A172 (cell line): ENCODE measurements around the gene PDIA6. TPM values are rescaled to one million over a fixed set of nuclear protein-coding genes. Genes with fewer than 3 reads are reported as not detected.
"Not testable (repeated sequence)": the region's sequence is repeated elsewhere in the genome, so short reads cannot be mapped to it uniquely, and the experiment has no call there.

ENCODE experiments used
- DNase-seq: peaks from one replicate; pipeline ENCODE4 v3.0.0-alpha.2; 2015; ENCODE audit warnings: low spot score
- total RNA-seq: library from RNA; depleted of rRNA; stranded (reverse); fragments of >200 nt; shearing (Covaris generic); gene quantifications from 2 replicates; pipeline ENCODE4 v1.2.3, GENCODE V29; 2014

PDIA6 gene
- total RNA-seq, 1 experiment from 2014 or later = 492 TPM

DNA sequence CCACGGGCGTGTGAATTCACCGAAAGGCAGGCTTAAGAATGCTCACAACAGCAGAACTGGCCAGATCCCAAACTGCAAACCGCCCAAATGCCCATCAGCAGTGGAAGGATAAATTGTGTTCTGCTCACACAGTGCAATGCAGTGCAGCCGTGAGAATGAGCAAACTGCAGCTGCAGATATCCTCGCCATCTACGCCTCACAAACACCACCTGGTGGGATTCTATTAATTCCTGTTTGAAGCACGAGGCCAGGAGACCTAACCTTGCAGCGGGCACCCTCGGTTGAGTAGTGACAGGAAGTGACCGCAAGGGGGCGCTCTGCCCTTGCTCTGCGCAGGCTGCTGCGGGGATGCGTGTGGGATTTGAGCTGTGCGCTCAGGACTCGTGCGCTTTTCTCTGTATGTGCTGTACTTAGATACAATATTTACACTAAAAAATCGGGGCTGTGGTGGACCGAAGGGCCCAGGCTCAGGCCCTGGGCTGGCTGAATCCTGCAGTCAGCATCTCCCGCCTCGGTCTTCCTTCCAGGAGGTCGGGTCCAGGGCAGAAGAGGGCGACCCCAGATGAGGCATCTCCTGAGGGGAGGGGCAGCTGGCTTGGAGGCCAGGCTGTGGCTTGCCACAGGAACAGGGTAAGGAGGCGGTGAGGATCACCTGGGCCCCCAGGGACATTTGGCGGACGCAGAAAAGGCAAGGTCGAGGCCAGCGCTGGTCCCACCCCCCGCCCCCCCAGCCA lies 19.8 kb upstream of the PDIA6 start:
- peak; percentile 75 for DNase-seq

DNA sequence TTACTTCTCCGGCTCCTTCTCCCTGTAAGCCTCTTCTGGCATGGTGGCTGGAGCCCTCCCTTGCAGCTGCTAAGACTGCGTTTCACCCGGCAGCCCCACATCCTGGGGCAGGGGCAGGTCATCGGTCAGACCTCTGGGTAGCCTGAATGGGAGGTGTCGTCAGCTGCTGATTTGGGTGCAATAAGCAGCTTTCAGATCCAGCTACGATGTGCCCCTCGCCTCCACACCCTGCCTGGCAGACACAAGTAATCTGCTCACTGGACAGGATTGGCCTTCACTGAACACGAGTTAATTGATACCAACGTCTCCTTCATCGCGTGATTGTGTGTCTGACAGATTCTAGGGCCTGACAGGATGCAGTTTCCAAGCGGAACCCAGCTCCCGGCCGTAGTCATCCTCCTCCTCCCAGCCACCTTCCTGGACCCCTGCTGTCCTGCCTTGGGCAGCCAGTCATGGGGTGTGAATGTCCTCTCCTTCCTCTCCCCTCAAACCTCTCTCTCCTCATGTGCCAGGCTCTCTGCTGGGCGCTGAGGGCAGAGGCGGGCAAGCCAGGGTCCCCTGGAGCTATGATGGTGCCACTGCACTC lies 18.9 kb upstream of the PDIA6 start:
- no peak for DNase-seq

DNA sequence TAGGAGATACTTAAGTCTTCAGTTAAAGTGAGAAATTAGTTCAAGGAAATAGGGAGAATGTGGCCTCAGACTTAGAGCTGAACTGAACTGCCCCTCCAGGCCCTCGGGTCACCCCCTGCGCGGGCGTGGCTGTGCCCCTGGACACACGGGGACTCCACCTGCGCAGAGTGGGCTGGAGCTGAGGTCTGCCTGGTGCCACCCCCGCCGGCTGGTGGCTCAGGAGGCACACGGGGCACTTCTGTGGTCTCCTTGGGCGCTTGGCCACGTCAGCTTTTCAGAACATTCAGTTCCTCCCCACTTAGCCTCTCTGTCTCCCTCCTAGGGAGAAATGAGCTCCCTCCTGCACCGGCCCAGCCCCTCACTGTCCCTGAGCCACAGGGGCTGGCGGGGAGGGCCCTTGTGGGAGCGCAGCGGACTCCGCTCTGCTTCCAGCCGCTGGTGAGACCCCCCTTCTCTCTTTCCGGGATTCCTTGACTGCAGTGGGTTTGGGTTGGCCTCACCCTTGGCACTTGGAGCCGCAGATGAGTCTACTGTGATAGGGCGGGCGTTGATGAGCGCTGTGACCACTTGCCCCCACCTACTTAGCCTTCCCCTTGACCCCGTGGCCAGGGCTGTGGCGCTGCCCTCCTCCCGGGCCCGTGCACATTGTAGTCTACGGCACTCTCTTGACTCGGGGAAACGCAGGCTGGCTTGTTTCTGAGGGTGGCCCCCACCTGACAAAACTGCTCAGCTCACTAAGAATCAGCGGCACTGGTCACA lies 18.2 kb upstream of the PDIA6 start:
- DNase-seq = no peak

DNA sequence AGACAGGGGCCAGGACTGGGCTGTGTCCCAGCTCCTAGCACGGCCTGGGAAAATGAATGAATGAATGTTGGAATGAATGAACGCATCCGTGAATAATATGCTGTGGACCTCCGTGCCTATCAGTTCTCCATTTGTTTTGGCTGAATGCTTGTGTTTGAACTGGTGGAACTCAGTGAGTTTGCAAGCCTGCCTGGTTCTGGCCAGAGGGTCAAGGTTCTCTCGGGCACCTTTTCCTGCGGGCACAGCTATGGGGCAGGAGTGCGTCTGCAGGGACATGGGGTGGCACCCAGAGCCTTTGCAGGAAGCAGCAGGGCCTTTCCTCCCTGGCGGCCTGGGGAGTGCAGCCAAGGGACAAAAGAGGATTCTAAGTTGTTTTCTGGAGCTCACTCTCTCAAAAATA lies 17.6 kb upstream of the PDIA6 start:
- DNase-seq = no peak

DNA sequence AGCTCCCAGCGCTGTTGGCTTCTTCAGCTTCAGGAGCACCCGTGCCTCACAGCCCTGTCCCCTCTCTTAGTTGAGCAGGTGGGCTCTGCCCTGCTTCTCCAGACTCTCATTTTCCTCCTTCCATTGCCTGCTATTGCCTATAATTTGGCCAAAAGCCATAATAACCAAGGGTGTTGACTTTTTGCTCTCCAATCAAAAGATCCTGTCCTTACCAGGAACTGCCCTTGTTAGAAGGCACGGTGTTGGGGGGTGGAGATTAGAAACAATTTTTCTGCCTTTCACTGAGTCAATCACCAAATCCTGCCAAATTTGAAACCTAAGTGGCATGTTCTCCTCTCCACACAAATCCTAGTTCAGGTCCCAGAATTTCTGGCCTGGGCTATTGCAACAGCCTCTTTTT lies 16.7 kb upstream of the PDIA6 start:
- DNase-seq = no peak

DNA sequence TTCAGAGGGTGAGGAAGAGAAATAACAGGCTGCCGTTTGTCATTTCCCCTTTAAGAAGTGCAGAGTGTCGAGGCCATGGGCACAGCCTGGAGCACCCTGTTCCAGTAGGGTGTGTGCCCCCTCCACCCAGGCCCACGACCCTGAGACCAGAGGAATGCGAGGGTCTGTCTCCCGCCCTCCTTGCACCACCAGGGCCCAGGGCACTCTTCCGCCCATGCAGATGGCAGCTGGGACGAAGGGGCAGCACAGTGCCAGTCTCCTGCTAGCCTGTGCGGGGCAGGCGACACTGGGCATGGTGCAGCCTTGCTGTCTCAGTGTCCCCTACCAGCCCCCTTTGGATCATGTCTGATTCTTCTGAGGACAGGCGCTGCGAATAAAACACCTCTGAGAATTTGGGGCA lies 15.8 kb upstream of the PDIA6 start:
- no peak for DNase-seq

DNA sequence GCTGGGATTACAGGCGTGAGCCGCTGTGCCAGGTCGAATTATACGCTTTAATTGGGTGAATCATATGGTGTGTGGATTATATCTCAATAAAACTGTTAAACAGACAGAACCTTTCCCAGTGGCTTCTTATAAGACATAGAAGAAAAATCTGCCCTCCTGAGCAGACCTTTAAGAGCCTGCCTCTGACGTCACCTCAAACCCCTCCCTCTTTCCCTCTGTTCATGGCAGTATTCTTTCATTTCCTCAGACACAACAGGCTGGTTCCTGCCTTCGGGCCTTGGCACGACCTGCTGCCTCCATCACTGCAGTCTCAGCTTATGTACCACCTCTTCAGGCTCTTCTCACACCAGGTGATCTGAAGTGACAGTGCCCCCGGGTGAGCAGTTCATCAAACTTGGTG lies 14.0 kb upstream of the PDIA6 start:
- DNase-seq = no peak

DNA sequence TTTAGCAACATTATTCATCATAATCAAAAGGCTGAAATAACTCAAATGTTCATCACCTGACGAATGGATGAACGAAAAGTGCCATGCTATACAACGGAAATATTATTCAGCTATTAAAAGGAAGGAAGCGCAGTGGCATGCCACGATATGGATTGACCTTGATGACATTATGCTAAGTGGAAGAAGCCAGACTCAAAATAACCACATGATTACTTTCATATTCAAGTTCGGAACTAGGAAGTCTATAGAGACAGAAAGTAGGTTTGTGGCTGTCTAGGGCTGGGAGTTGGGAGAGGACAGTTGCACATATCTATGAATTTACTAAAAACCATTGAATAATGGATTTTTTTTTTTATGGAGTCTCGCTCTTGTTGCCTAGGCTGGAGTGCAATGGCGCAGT lies 13.4 kb upstream of the PDIA6 start:
- no peak for DNase-seq

DNA sequence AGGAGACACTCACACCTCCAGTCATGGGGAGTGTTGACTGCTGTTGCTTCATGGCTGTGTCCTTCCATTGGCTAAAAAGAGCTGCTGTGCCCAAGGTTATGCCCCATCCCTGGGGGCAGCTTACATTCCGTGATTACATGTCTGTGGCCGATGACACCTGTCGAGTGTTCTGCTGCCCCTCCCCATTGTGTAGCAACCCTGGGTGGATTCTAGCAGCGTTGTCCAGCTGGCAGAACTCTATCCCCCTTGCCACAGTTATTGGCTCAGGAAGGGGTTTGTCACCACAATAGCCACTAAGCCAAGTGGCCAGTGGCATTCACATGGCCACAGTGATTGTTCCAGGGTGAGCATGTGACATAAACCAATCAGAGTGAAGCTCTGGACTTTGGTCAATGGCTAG lies 11.6 kb upstream of the PDIA6 start:
- no peak for DNase-seq

DNA sequence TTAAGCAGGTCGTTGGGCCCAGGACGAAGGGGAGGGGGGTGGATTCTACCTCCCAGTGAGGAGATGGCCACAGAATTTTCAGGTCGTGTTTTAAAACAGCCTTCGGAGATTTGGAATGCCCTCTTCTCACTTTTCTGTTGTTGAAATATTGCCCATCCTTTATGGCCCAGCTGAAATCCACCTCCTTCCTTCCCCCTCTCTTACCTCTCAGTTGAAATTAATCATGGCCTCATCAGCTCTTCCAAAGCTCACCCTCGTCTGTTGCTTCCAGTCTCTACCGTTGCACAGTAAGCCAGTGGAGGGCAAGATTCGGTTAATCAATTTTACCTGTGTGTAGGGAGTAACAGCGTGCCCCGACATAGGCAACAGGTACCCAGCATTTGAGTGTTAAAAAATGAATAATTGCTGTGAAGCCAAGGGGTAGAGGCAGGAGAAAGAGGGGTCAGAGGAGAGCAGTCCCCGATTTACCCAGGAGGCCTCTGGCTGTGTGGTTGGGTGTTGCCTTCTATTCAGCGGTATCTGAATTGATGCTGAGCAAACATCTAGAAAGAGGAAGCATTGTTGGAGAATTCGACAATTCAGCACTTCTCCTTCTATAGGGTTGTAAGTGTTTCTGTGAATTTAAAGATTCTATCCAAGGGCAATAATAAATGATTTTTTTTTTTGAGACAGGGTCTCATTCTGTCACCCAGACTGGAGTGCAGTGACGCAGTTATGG lies 8.6 kb upstream of the PDIA6 start:
- DNase-seq = no peak

DNA sequence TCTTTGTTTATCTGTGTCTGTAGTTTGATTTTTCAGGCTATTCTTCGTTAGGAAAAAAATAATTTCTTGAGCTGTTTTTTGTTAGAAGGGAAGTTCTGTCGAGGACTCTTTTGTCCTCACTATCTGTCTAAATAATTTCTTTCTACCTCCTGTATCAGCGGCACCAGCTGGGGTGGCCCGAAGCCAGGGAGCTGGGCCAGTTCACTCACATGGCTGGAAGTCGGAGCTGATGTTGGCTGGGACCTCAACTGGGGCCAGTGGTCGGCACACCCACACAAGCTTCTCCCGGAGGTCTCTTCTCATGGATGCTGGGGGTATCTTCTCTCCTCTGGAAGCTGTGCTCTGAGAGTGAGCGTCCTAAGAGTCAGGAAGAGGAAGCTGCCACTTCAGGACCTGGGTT lies 8.0 kb upstream of the PDIA6 start:
- DNase-seq = no peak

DNA sequence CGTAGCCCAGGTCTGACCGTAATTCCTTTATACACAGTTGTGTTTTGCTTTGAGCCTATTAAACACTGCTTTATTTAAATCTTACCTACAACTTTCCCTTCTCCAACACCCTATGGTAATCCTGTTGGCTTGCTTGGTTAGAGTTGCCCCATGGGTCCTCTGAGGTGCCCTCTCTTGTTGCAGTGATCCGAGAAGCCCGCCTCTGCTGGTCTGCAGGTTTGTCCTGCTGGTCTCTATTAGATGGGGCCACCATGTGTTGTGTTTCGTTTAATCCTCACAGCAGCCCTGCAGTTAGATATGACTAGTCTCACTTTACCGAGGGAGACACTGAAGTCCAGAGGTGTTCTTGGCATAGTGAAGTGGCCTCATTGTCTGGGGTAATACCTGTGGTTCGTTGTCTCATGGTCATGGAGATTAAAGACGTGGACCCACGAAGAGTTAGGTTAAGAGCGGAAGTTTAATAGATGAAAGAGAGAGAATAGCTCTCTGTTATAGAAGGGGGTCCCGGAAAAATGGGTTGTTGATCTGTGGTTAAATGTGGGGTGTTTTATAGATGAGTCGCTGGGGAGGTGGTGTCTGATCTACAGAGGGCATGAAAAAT lies 7.2 kb upstream of the PDIA6 start:
- no peak for DNase-seq

DNA sequence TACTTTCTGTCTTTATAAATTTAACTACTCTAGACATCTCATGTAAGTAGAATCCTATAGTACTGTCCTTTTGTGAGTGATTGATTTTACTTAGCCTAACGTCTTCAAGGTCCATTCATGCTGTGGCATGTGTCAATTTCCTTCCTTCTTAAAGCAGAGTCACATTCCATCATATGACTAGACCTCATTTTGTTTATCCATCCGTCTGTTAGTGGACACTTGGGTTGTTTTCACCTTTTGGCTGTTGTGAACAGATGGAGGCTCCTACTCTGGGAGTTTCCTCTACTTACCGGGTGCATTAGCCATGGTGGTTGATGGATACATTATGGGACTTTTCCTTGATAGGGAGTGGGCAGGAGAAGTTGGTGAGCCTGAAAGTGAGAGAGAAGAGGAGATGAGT lies 6.4 kb upstream of the PDIA6 start:
- DNase-seq = no peak

DNA sequence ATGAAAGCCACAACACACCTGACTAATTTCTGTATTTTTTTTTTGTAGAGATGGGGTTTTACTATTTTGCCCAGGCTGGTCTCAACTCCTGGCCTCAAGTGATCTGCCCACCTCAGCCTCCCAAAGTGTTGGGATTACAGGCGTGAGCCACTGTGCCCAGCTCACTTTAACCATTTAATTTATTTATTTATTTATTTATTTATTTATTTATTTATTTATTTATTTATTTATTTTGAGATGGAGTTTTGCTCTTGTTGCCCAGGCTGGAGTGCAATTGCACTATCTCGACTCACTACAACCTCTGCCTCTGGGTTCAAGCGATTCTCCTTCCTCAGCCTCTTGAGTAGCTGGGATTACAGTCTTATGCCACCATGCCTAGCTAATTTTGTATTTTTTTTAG lies 5.7 kb upstream of the PDIA6 start:
- DNase-seq = not testable (repeated sequence)

DNA sequence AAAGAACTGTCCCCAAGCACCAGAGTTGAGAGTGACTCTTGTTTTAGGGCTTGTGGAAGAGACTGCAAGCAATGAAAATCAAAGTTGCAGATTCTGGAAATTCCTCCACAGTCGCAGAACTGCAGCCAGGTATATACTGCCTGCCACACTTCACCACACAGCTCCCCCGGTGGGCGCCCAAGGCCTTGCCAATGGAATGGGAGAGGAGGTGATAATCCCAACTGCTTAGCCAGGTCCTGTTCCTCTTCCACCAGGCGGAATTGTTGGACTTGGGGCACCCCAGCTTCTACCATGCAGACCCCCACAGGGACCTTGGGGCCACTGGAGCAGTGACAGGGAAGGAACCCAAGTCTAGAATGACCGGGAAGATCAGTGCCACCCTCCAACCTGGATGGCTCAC lies 4.8 kb upstream of the PDIA6 start:
- no peak for DNase-seq

DNA sequence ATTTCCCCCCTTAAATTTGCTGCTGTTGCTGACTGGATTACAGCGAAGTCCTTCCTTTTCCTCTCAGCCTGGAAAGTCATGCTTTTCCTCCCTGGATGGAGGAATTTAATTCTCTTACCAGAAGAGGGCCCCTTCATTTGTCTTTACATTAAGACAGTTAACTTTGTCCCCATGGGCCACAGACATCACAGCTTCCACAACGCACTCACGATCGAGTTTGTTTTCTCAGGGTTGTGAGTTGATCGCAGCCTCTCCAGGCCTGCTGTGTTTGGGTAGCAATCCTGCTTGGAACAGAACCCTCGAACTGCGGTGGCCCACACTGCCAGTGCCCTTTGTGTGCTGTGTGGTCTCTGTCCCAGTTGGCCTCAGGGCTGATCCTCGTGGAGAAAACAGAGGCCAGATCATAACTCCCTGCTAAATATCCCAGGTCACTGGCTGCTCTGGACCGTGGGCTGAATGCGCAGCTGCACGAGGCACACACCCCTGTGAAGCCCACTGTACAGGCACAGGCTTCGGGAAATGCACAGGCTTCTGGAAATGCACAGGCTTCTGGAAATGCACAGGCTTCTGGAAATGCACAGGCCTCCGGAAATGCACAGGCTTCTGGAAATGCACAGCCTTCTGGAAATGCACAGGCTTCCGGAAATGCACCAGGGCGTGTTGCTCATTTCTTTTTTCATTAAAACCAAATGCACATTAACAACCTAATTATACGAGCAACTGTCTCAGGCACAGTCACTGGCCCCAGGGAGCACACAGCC lies 2.2 kb upstream of the PDIA6 start:
- DNase-seq = no peak

DNA sequence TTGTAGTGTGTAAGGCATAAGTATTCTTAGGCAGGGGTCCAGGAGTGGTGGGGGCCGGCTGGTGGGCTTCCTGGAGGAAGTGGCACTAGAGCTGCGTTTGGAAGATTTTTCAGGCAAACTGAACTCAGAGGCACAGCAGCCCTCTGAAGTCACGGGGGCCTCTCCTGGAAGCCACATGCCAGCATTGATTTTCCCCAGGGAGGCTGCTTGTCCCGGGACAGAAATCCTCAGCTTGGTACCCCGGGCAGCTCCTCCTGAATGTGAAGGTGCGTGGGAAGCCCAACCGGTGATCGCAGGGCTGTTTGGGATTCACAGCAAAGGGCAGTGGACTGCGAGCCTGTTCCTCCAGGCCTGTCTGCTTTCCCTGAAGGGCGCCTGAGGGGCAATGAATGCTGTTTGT lies 1.6 kb upstream of the PDIA6 start:
- DNase-seq = no peak

DNA sequence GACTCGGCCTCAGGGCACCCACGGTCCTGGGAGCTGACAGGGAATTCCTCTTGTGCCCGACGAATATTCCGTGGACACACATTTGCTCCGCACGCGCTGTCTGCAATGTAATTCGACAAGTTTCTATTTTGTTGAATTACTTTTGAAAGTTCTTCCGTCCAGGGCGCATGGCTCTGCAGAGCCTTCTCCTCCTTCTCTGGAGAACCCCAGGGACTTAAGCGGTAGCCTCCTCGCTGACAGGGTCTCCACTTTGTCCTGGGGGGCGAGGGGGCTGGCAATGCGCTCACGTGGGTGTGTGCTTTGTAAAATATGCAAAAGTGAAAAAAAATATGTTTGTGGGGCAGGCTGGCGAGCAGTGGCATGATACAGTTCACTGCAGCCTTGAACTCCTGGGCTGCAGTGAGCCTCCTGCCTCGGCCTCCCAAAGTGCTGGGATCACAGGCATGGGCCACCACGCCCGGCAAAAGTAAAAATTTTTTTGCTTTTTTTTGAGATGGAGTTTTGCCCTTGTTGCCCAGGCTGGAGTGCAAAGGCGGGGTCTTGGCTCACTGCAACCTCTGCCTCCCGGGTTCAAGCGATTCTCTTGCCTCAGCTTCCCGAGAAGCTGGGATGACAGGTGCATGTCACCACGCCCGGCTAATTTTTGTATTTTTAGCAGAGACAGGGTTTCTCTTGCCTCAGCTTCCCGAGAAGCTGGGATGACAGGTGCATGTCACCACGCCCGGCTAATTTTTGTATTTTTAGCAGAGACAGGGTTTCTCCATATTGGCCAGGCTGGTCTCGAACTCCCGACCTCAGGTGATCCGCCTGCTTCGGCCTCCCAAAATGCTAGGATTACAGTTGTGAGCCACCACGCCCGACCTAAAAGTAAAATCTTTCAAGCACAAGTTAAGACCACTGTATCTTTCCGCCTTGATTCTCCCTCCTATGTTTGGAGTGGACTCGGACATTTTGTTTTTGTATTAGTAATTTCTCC lies 866 bp upstream of the PDIA6 start:
- not testable (repeated sequence) for DNase-seq

DNA sequence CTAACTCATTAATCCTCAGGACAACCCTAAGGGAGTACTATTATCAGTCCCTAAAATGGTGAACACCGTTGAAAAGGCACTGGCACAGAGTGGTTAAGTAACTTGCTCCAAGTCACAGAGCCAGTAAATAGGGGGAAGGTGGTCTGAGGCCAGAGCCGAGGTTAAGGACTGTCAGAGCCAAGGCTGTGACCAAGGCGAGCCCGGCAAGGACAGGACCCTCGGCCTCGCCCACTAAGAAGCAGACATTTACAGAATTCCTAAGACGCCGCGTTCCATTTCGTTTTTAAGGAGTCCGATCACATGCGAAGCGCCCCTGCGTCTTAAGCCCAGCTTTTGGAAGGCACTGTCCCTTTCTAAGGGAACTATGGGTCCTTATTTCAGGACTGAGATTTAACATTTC lies 1.1 kb downstream of the PDIA6 start:
- DNase-seq = no peak
